GM11168 (cell line): ENCODE measurements around the gene ORM1.

Experiments used
- in situ Hi-C: fragments of 300-500 bp; cut with MboI; formaldehyde crosslinking; loops from one replicate; pipeline ENCODE4 v1.12.0; 2022; ENCODE audit warnings: low sequenced_read_pairs; ENCODE audit not compliant: unreplicated experiment

ORM1 gene

DNA sequence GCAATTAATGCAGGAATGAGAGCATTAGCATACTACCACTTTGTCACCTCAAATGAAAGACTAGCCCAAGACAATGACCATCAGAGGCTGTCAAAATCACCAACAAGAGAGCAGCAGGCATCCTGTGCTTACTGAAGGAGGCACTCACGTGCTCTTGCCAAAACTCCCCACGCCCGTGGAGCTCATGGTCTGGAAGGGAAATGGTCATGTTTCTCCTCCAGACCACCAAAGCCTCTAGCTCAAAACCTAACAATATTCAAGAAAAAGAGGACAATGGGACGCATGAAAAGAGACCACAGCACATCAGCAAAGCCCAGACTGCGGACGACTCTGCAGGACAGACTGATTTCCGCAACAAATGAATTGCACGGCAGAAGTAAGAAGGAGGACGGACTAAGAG lies 52.0 kb downstream of the ORM1 start:
- in situ Hi-C loops, result no loop called here

DNA sequence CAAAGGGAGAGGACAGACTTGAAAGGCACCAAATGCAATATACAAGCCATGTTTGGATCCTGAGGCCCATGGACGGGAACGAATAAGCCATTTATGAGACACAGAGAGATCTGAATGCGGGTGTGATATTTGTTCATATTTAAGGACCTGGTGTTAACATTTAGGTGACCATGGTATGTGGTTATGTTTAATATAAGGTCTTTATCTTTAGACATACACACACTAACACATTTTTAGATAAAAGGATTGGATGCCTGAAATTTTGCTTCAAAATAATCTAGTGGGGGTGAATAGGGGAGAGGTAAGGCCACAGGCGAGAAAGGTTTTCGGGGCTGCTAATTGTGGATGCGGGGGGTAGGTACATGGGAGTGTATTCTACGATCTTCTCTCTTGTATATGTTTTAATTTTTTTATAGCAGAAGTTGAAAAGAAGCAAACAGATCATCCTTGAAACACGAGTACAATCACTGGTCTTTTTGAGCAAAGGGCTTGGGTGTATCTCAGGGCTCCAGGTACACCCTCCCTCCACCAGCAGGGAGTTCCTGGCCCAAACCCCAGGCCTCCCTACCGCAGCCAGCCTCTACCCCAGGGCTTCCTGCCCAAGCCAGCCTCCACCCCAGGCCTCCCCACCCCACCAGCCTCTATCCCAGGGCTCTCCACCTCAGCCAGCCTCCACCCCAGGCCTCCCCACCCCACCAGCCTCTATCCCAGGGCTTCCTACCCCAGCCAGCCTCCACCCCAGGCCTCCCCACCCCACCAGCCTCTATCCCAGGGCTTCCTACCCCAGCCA lies 52.7 kb downstream of the ORM1 start:
- in situ Hi-C loops, result no loop called here
